H7 (cell line): ENCODE measurements around the gene IKZF3. TPM values are rescaled to one million over a fixed set of nuclear protein-coding genes. Genes with fewer than 3 reads are reported as not detected.

Experiments
- DNase-seq: peaks from one replicate; pipeline ENCODE4 v3.0.0; 2012
- H3K27me3 ChIP-seq: 2 replicates; pipeline ENCODE4 v1.6.0; 2011; ENCODE audit warnings: mild to moderate bottlenecking, low read length; ENCODE audit not compliant: control insufficient read depth, insufficient read depth
- H3K36me3 ChIP-seq: replicated peaks from 2 replicates; pipeline ENCODE4 v1.5.1; 2011; ENCODE audit warnings: low read length; ENCODE audit not compliant: control insufficient read depth, insufficient read depth
- H3K4me3 ChIP-seq: 2 replicates; pipeline ENCODE4 v1.5.1; 2011; ENCODE audit warnings: low read depth, mild to moderate bottlenecking, control low read depth, low read length, moderate library complexity; ENCODE audit not compliant: insufficient read depth
- total RNA-seq: library from RNA; depleted of rRNA; stranded (reverse); fragments of >200 nt; shearing (Covaris generic); gene quantifications from 2 replicates; pipeline ENCODE4 v1.2.3, GENCODE V29; 2014

Gene IKZF3
- total RNA-seq, 1 experiment from 2014 or later = 0.10 TPM

DNA sequence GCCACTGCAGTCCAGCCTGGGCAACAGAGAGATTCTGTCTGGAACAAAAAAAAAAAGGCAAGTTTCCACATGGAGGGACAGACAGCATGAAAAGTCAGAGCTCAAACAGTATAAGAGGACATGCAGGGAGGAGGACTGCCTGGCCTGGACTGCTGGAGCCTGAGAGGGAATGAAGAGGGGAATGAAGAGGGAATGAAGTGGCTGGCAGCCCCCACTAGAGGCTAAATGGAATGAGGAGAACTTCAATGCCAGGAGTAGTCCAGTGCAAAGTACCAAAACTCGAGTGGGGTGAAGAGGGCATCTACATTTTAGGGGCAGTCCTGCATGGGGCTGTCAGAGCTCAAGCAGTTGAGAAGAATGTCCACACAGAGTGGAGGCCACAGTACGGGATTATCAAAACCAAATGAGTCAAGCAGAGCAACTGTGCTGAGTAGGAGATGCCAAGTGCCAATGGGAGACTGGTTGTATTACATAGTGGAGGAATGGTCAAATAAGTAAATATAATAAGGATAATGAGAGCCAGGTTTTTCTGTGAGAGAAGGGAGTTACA, 22.9 kb downstream of the IKZF3 start:
- H3K4me3 ChIP-seq = no peak overlapping the region
- DNase-seq = no peak
- H3K36me3 ChIP-seq = no peaks in the 10 kb centered on the region
- H3K27me3 ChIP-seq = no peaks in the 10 kb centered on the region

DNA sequence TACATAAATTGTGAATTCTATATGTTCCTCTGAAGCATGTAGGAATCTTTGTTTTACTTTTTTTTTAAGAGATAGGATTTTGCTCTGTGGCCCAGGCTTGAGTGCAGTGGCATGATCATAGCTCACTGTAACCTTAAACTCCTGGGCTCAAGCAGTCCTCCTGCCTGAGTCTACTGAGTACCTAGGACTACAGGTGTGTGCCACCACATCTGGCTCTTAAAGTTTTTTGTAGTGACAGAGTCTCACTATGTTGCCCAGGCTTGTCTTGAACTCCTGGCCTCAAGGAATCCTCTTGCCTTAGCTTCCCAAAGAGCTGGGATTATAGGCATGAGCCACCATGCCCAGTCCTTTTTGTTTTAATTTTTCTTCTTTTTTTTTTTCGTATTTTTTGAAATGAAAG, 25.3 kb downstream of the IKZF3 start:
- H3K36me3 ChIP-seq = no peaks in the 10 kb centered on the region
- H3K4me3 ChIP-seq = no peak overlapping the region
- H3K27me3 ChIP-seq = no peaks in the 10 kb centered on the region
- no peak for DNase-seq

DNA sequence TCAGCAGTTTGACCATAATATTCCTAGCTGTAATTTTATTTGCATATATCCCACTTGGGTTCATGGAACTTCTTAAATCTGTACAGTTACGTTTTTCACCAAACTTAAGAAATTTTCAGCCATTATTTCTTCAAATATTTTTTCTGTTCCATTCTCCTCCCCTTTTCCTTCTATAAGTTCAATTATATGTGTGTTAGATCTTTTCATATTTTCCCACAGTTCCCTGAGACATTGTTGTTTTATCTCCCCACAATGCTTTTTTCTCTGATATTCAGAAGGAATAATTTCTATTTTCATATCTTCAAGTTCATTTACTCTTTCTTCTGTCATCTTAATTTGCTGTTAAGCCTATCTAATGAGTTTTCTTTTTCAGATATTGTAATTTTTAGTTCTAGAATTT, 26.1 kb downstream of the IKZF3 start:
- Histone ChIP-seq H3K27me3 (no peaks in the 10 kb centered on the region), H3K36me3 (no peaks in the 10 kb centered on the region), H3K4me3 (no peak overlapping the region)
- DNase-seq = no peak

DNA sequence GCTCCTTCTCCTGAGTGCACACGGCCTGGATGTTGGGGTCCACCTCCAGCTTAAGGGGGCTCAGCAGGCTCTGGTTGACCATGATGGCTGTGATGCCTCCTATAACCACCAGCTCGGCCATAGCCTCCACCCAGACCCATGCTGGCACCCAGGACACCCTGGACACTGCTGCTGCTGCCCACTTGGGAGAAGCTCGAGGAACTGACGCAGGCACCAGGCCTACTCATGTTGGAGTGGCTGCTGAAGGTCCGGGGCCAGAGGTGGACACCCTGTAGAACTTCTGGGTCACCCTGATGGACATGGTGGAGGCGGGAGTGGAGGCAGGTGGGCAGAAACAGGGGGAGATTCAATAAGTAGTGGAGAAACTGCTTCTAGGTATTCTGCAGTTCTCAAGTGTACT, 28.0 kb downstream of the IKZF3 start:
- H3K36me3 ChIP-seq = no peaks in the 10 kb centered on the region
- H3K27me3 ChIP-seq = no peaks in the 10 kb centered on the region
- DNase-seq = no peak
- H3K4me3 ChIP-seq = no peak overlapping the region

DNA sequence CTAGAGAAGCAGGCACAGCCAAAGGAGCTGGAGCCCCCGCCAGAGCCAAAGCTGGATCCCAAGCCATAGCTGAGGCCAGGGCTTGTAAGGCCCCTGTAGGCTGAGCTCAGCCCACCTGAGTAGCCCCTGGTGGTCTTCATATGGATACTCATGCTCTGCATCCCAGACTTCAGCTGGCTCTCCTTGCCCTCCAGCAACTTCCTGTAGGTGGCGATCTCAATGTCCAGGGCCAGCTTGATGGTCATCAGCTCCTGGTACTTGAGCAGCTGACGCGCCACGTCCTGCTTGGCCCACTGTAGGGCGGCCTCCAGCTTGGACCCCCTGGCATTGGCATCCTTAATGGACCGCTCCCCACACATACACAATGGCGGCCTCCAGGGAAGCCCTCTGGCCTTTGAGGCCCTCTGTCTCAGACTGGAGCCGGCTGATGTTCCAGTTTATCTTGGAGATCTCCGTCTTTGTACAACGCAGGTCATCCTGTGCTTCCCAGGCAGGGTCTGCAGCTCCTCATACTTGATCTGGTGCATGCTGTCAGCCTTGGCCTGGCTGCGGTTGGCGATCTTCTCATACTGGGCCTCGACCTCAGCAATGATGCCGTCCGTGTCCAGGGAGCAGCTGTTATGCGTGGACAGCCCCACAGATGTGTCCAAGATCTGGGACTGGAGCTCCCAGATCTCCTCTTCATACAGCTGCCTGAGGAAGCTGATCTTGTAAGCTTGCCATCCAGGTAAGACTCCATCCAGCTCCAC, 28.9 kb downstream of the IKZF3 start:
- Histone ChIP-seq H3K4me3 (no peak overlapping the region), H3K27me3 (no peaks in the 10 kb centered on the region), H3K36me3 (no peaks in the 10 kb centered on the region)
- DNase-seq = peak; percentile 10

DNA sequence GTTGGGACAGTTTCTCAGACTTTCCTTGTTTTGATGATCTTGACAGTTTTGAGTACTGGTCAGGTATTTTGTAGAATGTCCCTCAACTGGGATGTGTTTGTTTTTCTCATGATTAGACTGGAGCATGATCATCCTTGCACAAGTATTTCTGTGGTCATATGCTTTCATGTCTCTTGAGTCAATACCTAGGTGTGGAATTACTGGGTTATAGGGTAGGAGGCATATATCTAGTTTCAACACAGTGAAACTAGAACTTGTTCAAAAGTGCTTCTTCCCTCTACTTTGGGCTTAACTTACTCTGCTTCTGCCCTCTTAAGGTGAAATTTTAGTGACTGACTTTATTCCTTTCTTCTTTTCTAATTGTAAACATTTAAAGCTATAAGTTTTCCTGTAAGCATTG, 30.1 kb downstream of the IKZF3 start:
- Histone ChIP-seq H3K36me3 (no peaks in the 10 kb centered on the region), H3K4me3 (no peak overlapping the region), H3K27me3 (no peaks in the 10 kb centered on the region)
- DNase-seq = no peak

DNA sequence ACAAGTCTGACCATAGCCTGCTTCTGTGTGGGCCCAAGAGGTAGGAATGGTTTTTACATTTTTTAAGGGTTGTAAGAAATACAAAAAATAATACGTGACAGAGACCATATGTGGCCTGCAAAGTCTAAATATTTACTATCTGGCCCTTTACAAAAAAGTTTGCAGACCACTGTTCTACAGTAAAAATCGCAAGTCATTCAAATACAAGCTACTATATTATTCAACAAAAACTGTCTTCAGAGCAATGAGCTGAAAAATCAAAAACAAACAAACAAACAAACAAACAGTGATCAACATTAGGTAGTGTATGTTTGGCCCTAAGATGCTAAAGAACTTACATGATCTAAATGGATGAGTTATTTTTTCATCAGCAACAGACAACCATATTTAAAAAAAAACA, 32.5 kb downstream of the IKZF3 start:
- H3K36me3 ChIP-seq = no peaks in the 10 kb centered on the region
- DNase-seq = no peak
- H3K27me3 ChIP-seq = no peaks in the 10 kb centered on the region
- H3K4me3 ChIP-seq = no peak overlapping the region

DNA sequence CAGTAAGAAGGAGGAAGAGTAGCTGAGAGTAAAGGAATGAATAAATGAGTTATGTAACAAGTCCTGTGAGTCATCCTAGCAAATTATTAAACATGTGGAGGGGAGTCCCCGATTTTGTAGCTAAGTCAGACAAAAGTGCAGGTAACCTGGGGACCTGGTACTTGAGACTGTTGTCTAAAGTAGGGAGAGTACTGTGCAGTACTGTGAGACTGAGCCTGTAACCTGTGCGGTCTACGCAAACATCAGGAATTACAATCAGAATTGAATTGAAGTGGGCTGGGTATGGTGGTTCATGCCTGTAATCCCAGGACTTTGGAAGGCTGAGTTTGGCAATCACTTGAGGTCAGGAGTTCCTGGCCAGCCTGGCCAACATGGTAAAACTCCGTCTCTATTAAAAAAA, 35.7 kb downstream of the IKZF3 start:
- H3K4me3 ChIP-seq = no peak overlapping the region
- DNase-seq = no peak
- no peaks in the 10 kb centered on the region for H3K36me3 ChIP-seq
- no peaks in the 10 kb centered on the region for H3K27me3 ChIP-seq

DNA sequence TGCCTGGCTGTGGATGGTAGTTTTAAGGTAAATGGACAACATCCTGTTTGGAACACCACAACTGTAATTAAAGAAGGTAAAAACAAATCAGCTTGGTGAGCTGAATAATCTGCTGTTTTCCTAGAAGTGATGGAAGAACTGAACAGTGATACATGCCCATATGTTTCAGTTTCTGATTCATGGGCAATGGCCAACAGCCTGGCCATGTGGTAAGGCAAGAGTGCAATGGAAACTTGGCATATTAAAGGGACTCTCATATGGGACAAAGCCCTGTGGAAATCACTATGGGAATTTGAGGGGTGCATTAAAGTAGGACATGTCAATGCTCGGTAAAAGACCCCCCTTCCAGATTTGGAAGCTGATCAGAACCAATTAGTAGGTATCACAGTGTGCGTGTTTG, 37.8 kb downstream of the IKZF3 start:
- Histone ChIP-seq H3K27me3 (no peaks in the 10 kb centered on the region), H3K36me3 (no peaks in the 10 kb centered on the region)
- no peak for DNase-seq

DNA sequence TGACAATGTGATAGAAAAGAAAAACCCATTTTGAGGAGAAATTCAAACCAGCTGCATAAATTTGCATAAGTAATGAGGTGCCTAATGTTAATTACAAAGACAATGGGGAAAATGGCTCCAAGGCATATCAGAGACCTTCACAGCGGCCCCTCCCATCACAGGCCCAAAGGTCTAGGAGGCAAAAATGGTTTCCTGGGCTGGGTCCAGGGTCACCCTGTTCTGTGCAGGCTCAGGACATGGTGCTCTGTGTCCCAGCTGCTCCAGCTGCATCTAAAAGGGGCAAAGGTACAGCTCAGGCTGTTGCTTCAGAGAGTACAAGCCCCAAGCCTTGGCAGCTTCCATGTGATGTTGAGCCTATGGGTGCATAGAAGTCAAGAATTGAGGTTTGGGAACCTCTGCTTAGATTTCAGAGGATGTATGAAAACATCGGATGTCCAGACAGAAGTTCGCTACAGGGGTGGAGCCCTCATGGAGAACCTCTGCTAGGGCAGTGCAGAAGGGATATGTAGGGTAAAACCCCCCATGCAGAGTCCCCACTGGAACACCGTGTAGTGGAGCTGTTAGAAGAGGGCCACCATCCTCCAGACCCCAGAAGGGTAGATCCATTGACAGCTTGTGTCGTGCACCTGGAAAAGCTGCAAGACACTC, 40.6 kb downstream of the IKZF3 start:
- no peaks in the 10 kb centered on the region for H3K27me3 ChIP-seq
- no peaks in the 10 kb centered on the region for H3K36me3 ChIP-seq
- no peak for DNase-seq
- no peak overlapping the region for H3K4me3 ChIP-seq

More for the DNA sequence above, 37.8 kb downstream of the IKZF3 start:
- H3K4me3 ChIP-seq = no peak overlapping the region

DNA sequence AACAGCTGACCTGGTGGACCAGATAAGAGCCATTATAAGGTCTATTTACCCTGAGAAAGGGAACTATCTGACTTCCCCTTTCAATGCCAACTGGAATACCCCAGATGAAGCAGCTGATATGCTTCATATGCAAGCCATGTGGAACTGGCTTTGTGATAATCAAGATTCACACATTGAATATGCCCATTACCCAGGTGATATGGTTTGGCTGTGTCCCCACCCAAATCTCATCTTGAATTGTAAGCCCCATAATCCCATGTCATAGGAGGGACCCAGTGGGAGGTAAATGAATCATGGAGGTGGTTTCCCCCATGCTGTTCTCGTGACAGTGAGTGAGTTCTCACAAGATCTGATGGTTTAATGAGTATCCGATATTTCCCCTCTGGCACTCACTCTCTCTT, 42.1 kb downstream of the IKZF3 start:
- Histone ChIP-seq H3K4me3 (no peak overlapping the region), H3K36me3 (no peaks in the 10 kb centered on the region), H3K27me3 (no peaks in the 10 kb centered on the region)
- no peak for DNase-seq

DNA sequence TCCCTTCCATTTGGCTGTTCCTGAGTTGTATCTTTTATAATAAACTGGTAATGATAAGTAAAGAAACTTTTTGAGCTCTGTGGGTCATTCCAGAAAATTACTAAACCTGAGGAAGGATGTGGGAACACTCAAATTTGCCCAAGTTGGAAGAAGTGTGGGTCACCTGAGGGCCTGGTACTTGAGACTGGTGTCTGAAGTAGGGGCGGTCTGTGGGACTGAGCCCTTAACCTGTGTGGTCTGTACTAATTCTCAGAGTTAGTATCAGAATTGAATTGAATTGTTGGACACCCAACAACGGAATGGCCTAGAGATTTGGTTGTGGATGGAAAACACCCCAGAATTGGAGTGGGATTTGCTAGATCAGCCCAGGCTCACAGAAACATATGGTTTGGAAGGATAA, 43.1 kb downstream of the IKZF3 start:
- no peaks in the 10 kb centered on the region for H3K27me3 ChIP-seq
- H3K36me3 ChIP-seq = no peaks in the 10 kb centered on the region
- H3K4me3 ChIP-seq = no peak overlapping the region
- no peak for DNase-seq

DNA sequence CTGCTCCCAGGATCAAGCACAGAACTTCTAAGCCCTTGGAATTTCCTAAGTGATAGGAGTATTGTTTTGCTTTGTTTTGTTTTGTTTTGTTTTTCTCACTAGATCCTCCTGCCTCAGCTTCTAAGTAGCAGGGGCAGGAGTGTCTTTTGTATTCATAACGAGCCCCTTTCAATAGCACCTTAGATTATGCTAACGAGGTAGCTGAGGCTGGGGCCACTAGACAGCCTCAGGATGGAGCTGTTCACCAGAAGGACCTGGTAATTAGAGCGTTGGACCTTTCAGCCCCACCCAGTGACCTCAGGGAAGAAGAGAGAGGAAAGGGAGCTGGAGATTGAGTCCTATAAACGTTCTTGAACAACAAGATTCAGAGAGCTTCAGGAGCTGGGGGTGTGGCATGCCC, 43.6 kb downstream of the IKZF3 start:
- DNase-seq = no peak
- H3K4me3 ChIP-seq = no peak overlapping the region
- H3K36me3 ChIP-seq = no peaks in the 10 kb centered on the region
- H3K27me3 ChIP-seq = no peaks in the 10 kb centered on the region

DNA sequence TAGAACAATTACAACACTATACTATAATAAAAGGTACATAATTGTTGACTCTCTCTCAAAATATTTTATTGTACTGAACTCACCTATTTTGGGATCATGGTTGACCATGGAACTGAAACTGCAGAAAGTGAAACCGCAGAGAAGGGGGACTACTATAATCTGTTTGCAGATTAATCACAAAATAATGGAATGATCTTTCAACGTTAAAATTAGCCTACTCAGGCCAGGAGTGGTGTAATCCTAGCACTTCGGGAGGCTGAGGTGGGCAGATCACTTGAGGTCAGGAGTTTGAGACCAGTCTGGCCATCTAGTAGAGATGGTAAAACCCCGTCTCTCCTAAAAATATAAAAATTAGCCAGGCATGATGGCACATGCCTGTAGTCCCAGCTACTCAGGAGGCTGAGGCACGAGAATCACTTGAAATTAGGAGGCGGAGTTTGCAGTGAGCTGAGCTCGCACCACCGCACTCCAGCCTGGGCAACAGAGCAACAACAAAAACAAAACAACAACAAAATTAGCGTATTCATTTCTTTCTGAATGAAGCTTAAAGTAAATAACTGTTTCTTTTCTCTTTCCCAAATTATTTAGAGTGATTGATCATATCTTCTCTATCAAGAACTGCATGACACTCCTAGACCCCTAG, 45.6 kb downstream of the IKZF3 start:
- Histone ChIP-seq H3K36me3 (no peaks in the 10 kb centered on the region), H3K27me3 (no peaks in the 10 kb centered on the region), H3K4me3 (no peak overlapping the region)
- DNase-seq = no peak

DNA sequence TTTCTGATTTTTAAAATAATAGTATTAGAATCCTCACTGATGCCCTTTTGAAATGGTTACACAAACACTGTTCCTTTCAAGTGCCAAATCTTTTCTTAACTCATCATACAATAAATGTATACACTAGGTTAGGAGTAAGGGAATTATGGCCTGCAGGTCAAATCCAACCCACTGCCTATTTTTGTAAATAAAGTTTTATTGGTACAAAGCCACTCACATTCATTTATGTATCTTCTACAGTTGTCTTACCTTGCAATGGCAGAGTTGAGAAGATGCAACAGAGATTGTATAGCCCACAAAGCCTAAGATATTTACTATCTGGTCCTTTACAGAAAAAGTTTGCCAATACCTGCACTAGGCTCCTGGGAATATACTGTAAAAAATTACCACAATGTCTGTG, 47.8 kb downstream of the IKZF3 start:
- Histone ChIP-seq H3K27me3 (no peaks in the 10 kb centered on the region), H3K36me3 (no peaks in the 10 kb centered on the region), H3K4me3 (no peak overlapping the region)
- DNase-seq = no peak
